ENCODE data around the gene PADI1. TPM values are rescaled to one million over a fixed set of nuclear protein-coding genes. Genes with fewer than 3 reads are reported as not detected.

The PADI1 gene
- total RNA-seq, 1 donor from 2014 or later: not detected

DNA sequence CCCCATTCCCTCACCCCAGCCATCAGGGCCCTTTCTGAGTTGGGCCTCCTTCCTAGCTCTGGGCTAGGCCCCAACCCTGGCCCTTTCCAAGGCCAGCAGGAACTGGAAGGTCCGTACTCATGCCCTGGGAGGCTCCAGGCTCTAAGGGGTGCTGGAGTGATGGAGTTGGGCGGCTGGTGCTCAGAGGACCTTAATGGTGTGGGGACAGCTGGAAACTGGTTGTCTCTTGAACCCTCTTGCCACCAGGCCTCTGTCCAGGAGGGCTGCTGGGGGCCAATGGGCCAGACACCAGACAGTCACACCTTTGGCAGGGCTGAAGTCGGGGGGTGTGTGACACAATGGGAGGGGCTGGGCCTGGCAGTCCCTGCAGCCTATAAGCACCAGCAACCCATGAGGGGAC is 9.2 kb upstream of the PADI1 start:
- peaks cover 4% of the 10 kb centered on the region for H3K4me1 Mint-ChIP-seq (ENCODE audit: low read depth)
- no peak overlapping the region for H3K27ac Mint-ChIP-seq
- peaks cover 11% of the 10 kb centered on the region for H3K27me3 Mint-ChIP-seq
- no peaks in the 10 kb centered on the region for H3K9me3 Mint-ChIP-seq (ENCODE audit: low read depth)
- H3K36me3 Mint-ChIP-seq (ENCODE audit: insufficient read depth): no peaks in the 10 kb centered on the region
- no peak for DNase-seq (ENCODE audit: low spot score, unreplicated experiment)
- TF ChIP-seq, protein P1, sequence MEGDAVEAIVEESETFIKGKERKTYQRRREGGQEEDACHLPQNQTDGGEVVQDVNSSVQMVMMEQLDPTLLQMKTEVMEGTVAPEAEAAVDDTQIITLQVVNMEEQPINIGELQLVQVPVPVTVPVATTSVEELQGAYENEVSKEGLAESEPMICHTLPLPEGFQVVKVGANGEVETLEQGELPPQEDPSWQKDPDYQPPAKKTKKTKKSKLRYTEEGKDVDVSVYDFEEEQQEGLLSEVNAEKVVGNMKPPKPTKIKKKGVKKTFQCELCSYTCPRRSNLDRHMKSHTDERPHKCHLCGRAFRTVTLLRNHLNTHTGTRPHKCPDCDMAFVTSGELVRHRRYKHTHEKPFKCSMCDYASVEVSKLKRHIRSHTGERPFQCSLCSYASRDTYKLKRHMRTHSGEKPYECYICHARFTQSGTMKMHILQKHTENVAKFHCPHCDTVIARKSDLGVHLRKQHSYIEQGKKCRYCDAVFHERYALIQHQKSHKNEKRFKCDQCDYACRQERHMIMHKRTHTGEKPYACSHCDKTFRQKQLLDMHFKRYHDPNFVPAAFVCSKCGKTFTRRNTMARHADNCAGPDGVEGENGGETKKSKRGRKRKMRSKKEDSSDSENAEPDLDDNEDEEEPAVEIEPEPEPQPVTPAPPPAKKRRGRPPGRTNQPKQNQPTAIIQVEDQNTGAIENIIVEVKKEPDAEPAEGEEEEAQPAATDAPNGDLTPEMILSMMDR (IDR thresholded peaks at IDR 0.05; ENCODE audit: unreplicated experiment): no peak
- H3K4me3 Mint-ChIP-seq (ENCODE audit: low read depth): no peak overlapping the region

DNA sequence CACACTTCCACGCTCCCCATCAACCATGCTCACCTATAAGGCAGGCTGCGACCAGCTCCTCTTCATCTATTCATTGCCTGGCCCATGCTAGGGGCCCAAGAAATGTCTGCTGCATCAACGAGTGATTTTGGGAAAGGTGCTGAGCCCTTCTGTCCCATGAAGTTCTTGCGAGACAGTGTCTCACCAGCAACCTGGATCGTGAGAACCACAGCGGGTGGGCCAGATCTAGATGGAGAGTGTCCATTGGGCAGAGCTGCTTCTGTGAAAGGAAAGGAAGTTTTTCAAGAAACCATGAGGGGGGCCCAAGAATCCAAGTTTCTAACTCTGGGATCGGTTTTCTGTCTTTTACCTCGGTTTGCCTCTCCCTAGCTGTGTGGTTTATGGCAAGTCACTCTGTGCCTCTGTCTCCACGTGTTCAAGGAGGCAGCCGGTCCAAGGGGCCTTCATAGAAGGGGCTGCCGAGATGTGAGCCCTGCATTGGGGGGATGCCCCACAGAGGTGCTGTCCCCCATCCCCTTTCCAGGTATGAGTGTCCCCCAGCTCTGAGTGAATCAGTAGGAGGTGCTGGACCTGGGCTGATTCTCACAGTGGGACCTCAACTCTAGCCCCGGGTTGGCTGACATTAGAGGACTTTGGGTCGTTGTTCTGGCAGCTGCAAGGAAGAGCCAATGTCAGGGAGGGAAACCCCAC is 8.3 kb upstream of the PADI1 start:
- Mint-ChIP-seq H3K27me3 (peaks cover 11% of the 10 kb centered on the region), H3K36me3 (ENCODE audit: insufficient read depth) (no peaks in the 10 kb centered on the region), H3K9me3 (ENCODE audit: low read depth) (no peaks in the 10 kb centered on the region), H3K27ac (no peak overlapping the region), H3K4me3 (ENCODE audit: low read depth) (no peak overlapping the region), H3K4me1 (ENCODE audit: low read depth) (peaks cover 11% of the 10 kb centered on the region)
- no peak for DNase-seq (ENCODE audit: low spot score, unreplicated experiment)
- TF ChIP-seq, protein P1 (IDR thresholded peaks at IDR 0.05; ENCODE audit: unreplicated experiment): no peak

DNA sequence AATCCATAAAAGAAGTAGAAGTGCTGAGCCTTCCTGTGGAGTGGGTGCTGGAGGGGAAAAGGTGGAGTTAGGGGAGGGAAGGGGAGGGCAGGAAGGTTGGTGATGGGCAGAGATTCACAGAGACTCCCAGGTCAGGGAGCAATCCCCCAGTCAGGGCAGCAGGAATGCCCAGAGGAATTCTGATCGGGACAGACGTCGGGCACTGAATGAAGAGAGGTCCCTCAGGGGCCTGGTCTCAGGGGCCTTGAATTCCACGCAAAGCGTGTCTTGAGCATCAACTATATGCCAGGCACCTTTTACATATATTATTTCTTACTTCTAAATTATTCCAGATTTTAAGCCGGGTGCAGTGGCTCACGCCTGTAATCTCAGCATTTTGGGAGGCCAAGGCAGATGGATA is 7.2 kb upstream of the PADI1 start:
- Mint-ChIP-seq H3K9me3 (ENCODE audit: low read depth) (no peaks in the 10 kb centered on the region), H3K27ac (no peak overlapping the region), H3K4me3 (ENCODE audit: low read depth) (no peak overlapping the region), H3K36me3 (ENCODE audit: insufficient read depth) (no peaks in the 10 kb centered on the region), H3K27me3 (peaks cover 8% of the 10 kb centered on the region), H3K4me1 (ENCODE audit: low read depth) (peaks cover 13% of the 10 kb centered on the region)
- TF ChIP-seq, protein P1 (IDR thresholded peaks at IDR 0.05; ENCODE audit: unreplicated experiment): no peak
- DNase-seq (ENCODE audit: low spot score, unreplicated experiment): no peak

DNA sequence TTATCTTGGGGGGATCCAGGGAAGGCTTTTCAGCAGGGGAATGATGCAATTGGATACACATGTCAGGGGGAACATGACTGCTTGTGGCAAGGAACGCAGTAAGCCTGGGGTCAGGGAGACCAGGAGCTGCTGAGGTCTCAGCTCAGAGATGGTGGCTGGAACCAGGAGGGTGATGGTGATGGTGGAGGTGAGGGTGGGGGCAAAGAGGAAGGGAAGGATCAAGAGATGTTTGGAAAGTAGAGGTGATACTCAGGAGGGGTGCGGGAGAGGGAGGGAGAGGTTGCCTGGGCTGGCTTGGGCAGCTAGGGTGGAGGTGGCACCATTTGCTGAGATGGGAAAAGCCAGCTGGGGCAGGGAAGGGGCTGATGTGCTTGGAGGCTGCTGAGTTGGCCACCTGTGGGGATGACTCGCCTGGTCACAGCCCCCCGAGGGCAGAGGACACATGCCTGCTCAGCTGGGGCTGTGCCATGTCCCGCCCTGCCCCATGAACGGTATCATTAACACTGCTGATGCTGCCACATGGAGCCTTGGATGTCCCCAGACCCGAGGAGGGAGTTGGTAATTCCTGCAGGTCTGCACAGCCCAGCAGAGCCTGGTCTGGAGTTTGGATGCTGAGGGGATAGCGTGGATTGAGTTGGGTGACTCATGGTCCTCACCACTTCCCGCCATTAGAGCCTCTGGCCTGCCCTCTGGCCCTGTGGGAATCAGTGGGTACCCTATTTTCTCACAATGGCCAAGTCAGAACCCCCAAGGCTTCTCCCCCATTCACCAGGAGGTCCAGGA is 6.3 kb upstream of the PADI1 start:
- no peaks in the 10 kb centered on the region for H3K36me3 Mint-ChIP-seq (ENCODE audit: insufficient read depth)
- peaks cover 13% of the 10 kb centered on the region for H3K4me1 Mint-ChIP-seq (ENCODE audit: low read depth)
- H3K4me3 Mint-ChIP-seq (ENCODE audit: low read depth): no peak overlapping the region
- no peak for DNase-seq (ENCODE audit: low spot score, unreplicated experiment)
- TF ChIP-seq, protein P1 (IDR thresholded peaks at IDR 0.05; ENCODE audit: unreplicated experiment): no peak
- no peaks in the 10 kb centered on the region for H3K9me3 Mint-ChIP-seq (ENCODE audit: low read depth)
- peaks cover 12% of the 10 kb centered on the region for H3K27me3 Mint-ChIP-seq
- no peak overlapping the region for H3K27ac Mint-ChIP-seq

DNA sequence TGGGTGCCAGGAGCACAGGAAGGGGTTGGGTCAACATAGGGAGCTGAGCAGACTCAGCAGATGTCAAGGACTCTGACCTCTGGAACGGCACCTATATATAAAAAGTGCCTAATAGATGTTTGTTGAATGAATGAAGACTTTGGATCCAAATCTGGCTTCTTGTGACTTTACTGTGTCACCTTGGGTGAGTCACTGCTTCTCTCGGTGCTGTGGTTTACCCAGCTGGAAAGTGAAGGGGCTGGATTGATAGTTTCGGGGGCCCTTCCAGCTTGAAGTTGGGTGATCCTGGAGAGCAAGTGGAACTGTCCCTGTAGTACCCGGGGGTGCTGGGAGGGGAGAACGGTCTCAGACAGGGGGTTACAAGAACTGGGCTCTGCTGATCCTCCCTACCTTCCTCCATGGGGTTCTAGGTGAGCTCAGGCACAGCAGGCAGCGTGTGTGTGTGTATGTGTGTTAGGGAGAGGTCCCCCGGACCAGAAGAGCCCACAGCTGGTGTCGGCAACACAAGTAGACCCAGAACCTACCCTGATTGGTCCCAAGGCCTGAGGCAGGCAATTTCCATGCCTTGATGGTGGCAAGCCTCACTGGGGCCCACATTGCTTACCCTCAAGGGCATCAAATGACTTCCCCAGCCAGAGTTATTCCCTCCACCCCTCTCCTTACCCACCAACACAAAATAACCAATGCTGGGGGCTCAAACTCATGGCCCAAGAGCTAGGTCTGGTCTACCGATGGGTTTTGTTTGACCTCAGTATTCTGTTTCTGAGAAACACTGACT is 5.5 kb upstream of the PADI1 start:
- Mint-ChIP-seq H3K27me3 (peaks cover 16% of the 10 kb centered on the region), H3K4me3 (ENCODE audit: low read depth) (no peak overlapping the region), H3K4me1 (ENCODE audit: low read depth) (peaks cover 13% of the 10 kb centered on the region), H3K36me3 (ENCODE audit: insufficient read depth) (no peaks in the 10 kb centered on the region), H3K9me3 (ENCODE audit: low read depth) (no peaks in the 10 kb centered on the region), H3K27ac (no peak overlapping the region)
- TF ChIP-seq, protein P1 (IDR thresholded peaks at IDR 0.05; ENCODE audit: unreplicated experiment): no peak
- DNase-seq (ENCODE audit: low spot score, unreplicated experiment): no peak

Data from progenitor cell of endocrine pancreas (in vitro differentiated cells).